Panc1 (cell line): ENCODE results near the gene MSTN. TPM values are rescaled to one million over a fixed set of nuclear protein-coding genes. Genes with fewer than 3 reads are reported as not detected.

Experiments
- ATAC-seq: fragments of 200-7000 bp; cut with Tn5 transposase; 2 replicates; pipeline ENCODE4 v1.9.1; 2020; ENCODE audit warnings: mild to moderate bottlenecking, moderate library complexity
- BruUV-seq: library from RNA; stranded (reverse); fragments of 400-500 nt; replicated peaks from 2 replicates; lab custom pipeline; 2021; lab: Mats Ljungman, UMichigan
- CTCF ChIA-PET: fragments of 300-600 bp; sonication (Branson Sonifier 250); formaldehyde crosslinking; loops from one replicate; lab custom pipeline; 2022; ENCODE audit warnings: antibody characterized with exemption; lab: Charles Lee
- POLR2A ChIA-PET: fragments of 300-600 bp; sonication (Branson Sonifier 250); formaldehyde crosslinking; loops from one replicate; lab custom pipeline; 2022; ENCODE audit warnings: antibody characterized with exemption; lab: Charles Lee
- DNase-seq: peaks from one replicate; pipeline ENCODE4 v3.0.0-alpha.2; 2010; ENCODE audit warnings: low read depth, low spot score
- H3K27ac ChIP-seq: 2 replicates; pipeline ENCODE4 v1.5.1; 2011; ENCODE audit warnings: mild to moderate bottlenecking, low read length, inconsistent platforms
- H3K27me3 ChIP-seq: fragments of 200-500 bp; sonication (Bioruptor generic); 2 replicates; pipeline ENCODE4 v1.6.0; 2014; ENCODE audit warnings: low read length, inconsistent platforms; ENCODE audit not compliant: control insufficient read depth, insufficient read depth
- H3K36me3 ChIP-seq: fragments of 200-500 bp; sonication (Bioruptor generic); 2 replicates; pipeline ENCODE4 v1.5.1; 2014; ENCODE audit warnings: inconsistent platforms, mild to moderate bottlenecking, low read length, moderate library complexity; ENCODE audit not compliant: control insufficient read depth, insufficient read depth
- H3K4me1 ChIP-seq: 2 replicates; pipeline ENCODE4 v1.5.1; 2011; ENCODE audit warnings: inconsistent platforms, mild to moderate bottlenecking, low read length, moderate library complexity; ENCODE audit not compliant: control insufficient read depth, insufficient read depth
- H3K4me3 ChIP-seq, 2 experiments: 2 replicates each; pipeline ENCODE4 v1.5.1; 2011 to 2012; ENCODE audit warnings: low read depth in 2 of 2, low read length in 2 of 2, mild to moderate bottlenecking in 2 of 2, inconsistent platforms in 1 of 2, moderate library complexity in 1 of 2
- H3K9me3 ChIP-seq: fragments of 200-500 bp; sonication (Bioruptor generic); 2 replicates; pipeline ENCODE4 v1.5.1; 2014; ENCODE audit warnings: low read depth, mild to moderate bottlenecking, inconsistent platforms, low read length, moderate library complexity; ENCODE audit not compliant: control insufficient read depth, insufficient read depth
- CTCF ChIP-seq: fragments of 450-650 bp; IDR thresholded peaks from 2 replicates; pipeline ENCODE4 v1.5.1; 2017; ENCODE audit warnings: mild to moderate bottlenecking
- POLR2AphosphoS5 ChIP-seq: IDR thresholded peaks from 2 replicates; pipeline ENCODE4 v1.6.1; 2012; ENCODE audit warnings: mild to moderate bottlenecking, low read depth, low read length, moderate library complexity
- REST ChIP-seq, 2 experiments: IDR thresholded peaks; 2 replicates each; pipeline ENCODE4 v1.6.1; 2011 to 2012; ENCODE audit warnings: low read depth in 2 of 2, control low read depth in 1 of 2, low read length in 1 of 2, mild to moderate bottlenecking in 1 of 2, moderate library complexity in 1 of 2; ENCODE audit not compliant: insufficient read depth in 1 of 2
- SIN3A ChIP-seq: IDR thresholded peaks from 2 replicates; pipeline ENCODE4 v1.6.1; 2012; ENCODE audit warnings: low read depth, mild to moderate bottlenecking, low read length, moderate library complexity, borderline replicate concordance; ENCODE audit not compliant: insufficient read depth
- TCF7L2 ChIP-seq: IDR thresholded peaks from 2 replicates; pipeline ENCODE4 v1.6.1; 2011; ENCODE audit warnings: mild to moderate bottlenecking, low read depth, low read length, inconsistent platforms
- in situ Hi-C: cut with HindIII; loops from 2 replicates; pipeline ENCODE4 v1.10.0; 2016; ENCODE audit warnings: low sequenced_read_pairs, low pct_unique_long_range_greater_than_20kb
- intact Hi-C: fragments of 100-400 bp; cut with micrococcal nuclease; formaldehyde crosslinking; loops from one replicate; pipeline ENCODE4 v1.10.0; 2022; ENCODE audit not compliant: unreplicated experiment
- total RNA-seq: library from RNA; stranded (reverse); gene quantifications from one replicate; pipeline ENCODE4 v1.2.1, GENCODE V29; 2021; ENCODE audit not compliant: unreplicated experiment

MSTN gene
- total RNA-seq, 1 experiment from 2014 or later: not detected

GRCh38 chr2:190023860-190024259 lies 38.7 kb downstream of the MSTN start:
- H3K27ac ChIP-seq: no peak overlapping the region
- CTCF ChIA-PET: interaction anchor here (0.7 to 1.0 kb wide), 2 partner anchors 235 to 743 kb away, joined by 4 read pairs; no protein-coding TSS in a partner anchor

GRCh38 chr2:190020720-190021119 lies 41.8 kb downstream of the MSTN start:
- in situ Hi-C loops (no loop called here), intact Hi-C loops (loop anchor here (5.0 kb wide), 1 partner anchor 52 kb away; no protein-coding TSS in a partner anchor)
- Histone ChIP-seq H3K27ac (no peak overlapping the region), H3K36me3 (no peaks in the 10 kb centered on the region), H3K4me3 (no peak overlapping the region), H3K4me1 (no peaks in the 10 kb centered on the region), H3K9me3 (peaks cover 6% of the 10 kb centered on the region; the same call in 1 of the 2 replicates), H3K27me3 (peaks cover 7% of the 10 kb centered on the region; the same call in 1 of the 2 replicates)
- no TSS peak for BruUV-seq
- ChIA-PET POLR2A (no interaction called here), CTCF (no interaction called here)
- DNase-seq (no peak), ATAC-seq (no peak)
- TF ChIP-seq SIN3A (no peak), TCF7L2 (no peak), REST (IDR thresholded peaks at IDR 0.05; ENCODE audit: insufficient read depth in 1 of 2, low read depth in 2 of 2, low read length in 1 of 2) (no peak), POLR2AphosphoS5 (no peak), CTCF (no peak)

More at GRCh38 chr2:190023860-190024259, 38.7 kb downstream of the MSTN start:
- peaks cover 7% of the 10 kb centered on the region; the same call in 1 of the 2 replicates for H3K27me3 ChIP-seq
- no peaks in the 10 kb centered on the region for H3K9me3 ChIP-seq
- H3K4me3 ChIP-seq: no peak overlapping the region
- in situ Hi-C loops: no loop called here
- ATAC-seq (peak; percentile 72; the same call in 1 of the 2 replicates), DNase-seq (peak; percentile 30)
- BruUV-seq: no TSS peak
- POLR2A ChIA-PET: no interaction called here
- H3K36me3 ChIP-seq: no peaks in the 10 kb centered on the region
- H3K4me1 ChIP-seq: no peaks in the 10 kb centered on the region
- intact Hi-C loops: loop anchor here (5.0 kb wide), 1 partner anchor 48 kb away; no protein-coding TSS in a partner anchor
- TF ChIP-seq TCF7L2 (no peak), CTCF (peak; percentile 59)
